Transverse colon (tissue), 3 donors: ENCODE data around the gene AKT3.

Experiments used
- CTCF ChIP-seq, 5 experiments: fragments of 200-600 bp in 3 of 5; fragments of 450-650 bp in 2 of 5; sonication (generic) in 3 of 5; IDR thresholded peaks; 1 replicate in 2 of 5; 2 replicates in 3 of 5; pipeline ENCODE4 v1.5.1; 2016 to 2017; ENCODE audit warnings: antibody characterized with exemption in 5 of 5, inconsistent platforms in 3 of 5, mild to moderate bottlenecking in 2 of 5, moderate library complexity in 1 of 5
- POLR2A ChIP-seq: fragments of 450-650 bp; IDR thresholded peaks from one replicate; pipeline ENCODE4 v1.6.1; 2016; ENCODE audit warnings: antibody characterized with exemption, mild to moderate bottlenecking, moderate library complexity

- TF ChIP-seq CTCF (IDR thresholded peaks at IDR 0.05) (no peak), POLR2A (no peak)
Measured at GRCh38 chr1:243514927-243515326, 335.1 kb downstream of the AKT3 start.
